ENCODE data around the gene BBS9.

DNA sequence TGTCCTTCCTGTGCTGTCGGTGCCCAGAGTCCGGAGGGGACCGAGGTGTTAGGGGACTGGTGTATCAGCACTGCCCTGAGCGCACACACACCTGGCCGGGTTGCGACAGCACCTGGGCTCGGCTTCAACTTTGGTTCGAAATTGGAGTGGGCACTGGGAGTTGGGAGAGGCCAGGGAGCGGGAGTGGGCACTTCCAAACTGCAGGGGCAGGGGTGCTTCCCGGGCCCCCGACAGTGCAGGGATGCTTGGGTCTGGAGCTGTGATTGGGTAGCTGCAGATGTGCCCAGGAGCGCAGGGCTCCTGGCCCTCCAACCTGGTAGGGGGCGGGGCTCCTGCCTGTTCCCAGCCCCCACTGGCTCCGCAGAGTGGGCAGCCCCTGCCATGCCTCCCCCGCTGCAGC is 7.7 kb downstream of the BBS9 start:
- TF ChIP-seq, protein P1, sequence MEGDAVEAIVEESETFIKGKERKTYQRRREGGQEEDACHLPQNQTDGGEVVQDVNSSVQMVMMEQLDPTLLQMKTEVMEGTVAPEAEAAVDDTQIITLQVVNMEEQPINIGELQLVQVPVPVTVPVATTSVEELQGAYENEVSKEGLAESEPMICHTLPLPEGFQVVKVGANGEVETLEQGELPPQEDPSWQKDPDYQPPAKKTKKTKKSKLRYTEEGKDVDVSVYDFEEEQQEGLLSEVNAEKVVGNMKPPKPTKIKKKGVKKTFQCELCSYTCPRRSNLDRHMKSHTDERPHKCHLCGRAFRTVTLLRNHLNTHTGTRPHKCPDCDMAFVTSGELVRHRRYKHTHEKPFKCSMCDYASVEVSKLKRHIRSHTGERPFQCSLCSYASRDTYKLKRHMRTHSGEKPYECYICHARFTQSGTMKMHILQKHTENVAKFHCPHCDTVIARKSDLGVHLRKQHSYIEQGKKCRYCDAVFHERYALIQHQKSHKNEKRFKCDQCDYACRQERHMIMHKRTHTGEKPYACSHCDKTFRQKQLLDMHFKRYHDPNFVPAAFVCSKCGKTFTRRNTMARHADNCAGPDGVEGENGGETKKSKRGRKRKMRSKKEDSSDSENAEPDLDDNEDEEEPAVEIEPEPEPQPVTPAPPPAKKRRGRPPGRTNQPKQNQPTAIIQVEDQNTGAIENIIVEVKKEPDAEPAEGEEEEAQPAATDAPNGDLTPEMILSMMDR (conservative IDR thresholded peaks at IDR 0.05; ENCODE audit: low read length): no peak
- no peak for TF ChIP-seq EZH2phosphoT487 (IDR thresholded peaks at IDR 0.05; ENCODE audit: borderline replicate concordance)

Data from Loucy (cell line).